Cardiac muscle cell (in vitro differentiated cells and primary cell): ENCODE results near the gene CFAP77. TPM values are rescaled to one million over a fixed set of nuclear protein-coding genes. Genes with fewer than 3 reads are reported as not detected.

Source experiments
- DNase-seq, 2 donors: peaks; one replicate each; pipeline versions ENCODE4 v3.0.0 to v3.0.0-alpha.2; 2010 to 2017; ENCODE audit warnings: low read depth in 1 of 2, low spot score in 1 of 2
- H3K27ac ChIP-seq: fragments of 200-600 bp; sonication (generic); 2 replicates; pipeline ENCODE4 v1.5.1; 2016
- H3K27me3 ChIP-seq: fragments of 200-600 bp; sonication (generic); 2 replicates; pipeline ENCODE4 v1.6.0; 2016; ENCODE audit warnings: control low read depth
- H3K36me3 ChIP-seq: fragments of 200-600 bp; sonication (generic); 2 replicates; pipeline ENCODE4 v1.5.1; 2016; ENCODE audit warnings: control low read depth
- H3K4me1 ChIP-seq: fragments of 200-600 bp; sonication (generic); 2 replicates; pipeline ENCODE4 v1.8.1; 2017; ENCODE audit warnings: low read depth, mild to moderate bottlenecking, mixed run types
- H3K4me3 ChIP-seq: fragments of 200-600 bp; sonication (generic); 2 replicates; pipeline ENCODE4 v1.5.1; 2016; ENCODE audit warnings: mild to moderate bottlenecking
- H3K9me3 ChIP-seq: fragments of 200-600 bp; sonication (generic); 2 replicates; pipeline ENCODE4 v1.5.1; 2017; ENCODE audit warnings: low read depth, mild to moderate bottlenecking, control low read depth
- polyA plus RNA-seq: library from polyadenylated mRNA; unstranded; fragments of >200 nt; fragmentation: Nextera tagmentation; extraction: Ambion mirVana; gene quantifications from 2 replicates; pipeline ENCODE4 v1.2.1, GENCODE V29; 2016
- total RNA-seq: library from RNA; depleted of rRNA; stranded (reverse); fragments of >200 nt; gene quantifications from 2 replicates; pipeline ENCODE4 v1.2.3, GENCODE V29; 2016
- TF ChIP-seq, protein P1 (sequence below): IDR thresholded peaks from 2 replicates; pipeline ENCODE4 v1.5.1; 2012; ENCODE audit warnings: low read depth, mild to moderate bottlenecking, low read length

The CFAP77 gene
- total and polyA plus RNA-seq, 2 experiments from 2014 or later = 0.46 to 1.5 TPM

DNA sequence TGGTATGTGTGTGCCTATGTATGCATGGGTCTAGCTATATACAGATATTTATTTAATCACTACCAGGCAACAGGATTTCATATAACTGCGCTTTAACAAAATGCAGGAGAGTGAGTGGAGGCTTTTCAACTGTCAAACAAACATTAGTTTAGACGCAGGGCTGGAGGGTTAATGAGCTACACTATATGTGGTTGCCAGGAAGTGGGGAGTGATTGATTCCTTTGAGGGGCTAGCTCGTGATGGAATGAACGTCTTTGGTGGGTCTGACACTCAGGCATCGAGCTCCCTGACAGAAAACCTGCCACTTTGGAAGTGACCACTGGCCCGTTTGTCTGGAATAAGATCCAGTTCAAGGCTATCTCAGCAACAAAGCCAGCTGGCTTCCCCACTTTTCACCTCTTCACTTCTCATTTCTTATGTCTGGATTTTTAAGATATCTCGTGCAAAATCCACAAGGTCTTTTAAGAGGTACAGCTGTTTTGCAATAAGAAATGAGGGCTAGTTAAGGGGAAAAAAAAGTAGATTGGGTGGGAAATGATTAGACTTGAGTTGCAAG lies 78.0 kb downstream of the CFAP77 start:
- no peaks in the 10 kb centered on the region for H3K36me3 ChIP-seq
- DNase-seq = no peak
- H3K9me3 ChIP-seq = no peaks in the 10 kb centered on the region
- H3K4me3 ChIP-seq = no peak overlapping the region
- no peaks in the 10 kb centered on the region for H3K4me1 ChIP-seq
- TF ChIP-seq, protein P1, sequence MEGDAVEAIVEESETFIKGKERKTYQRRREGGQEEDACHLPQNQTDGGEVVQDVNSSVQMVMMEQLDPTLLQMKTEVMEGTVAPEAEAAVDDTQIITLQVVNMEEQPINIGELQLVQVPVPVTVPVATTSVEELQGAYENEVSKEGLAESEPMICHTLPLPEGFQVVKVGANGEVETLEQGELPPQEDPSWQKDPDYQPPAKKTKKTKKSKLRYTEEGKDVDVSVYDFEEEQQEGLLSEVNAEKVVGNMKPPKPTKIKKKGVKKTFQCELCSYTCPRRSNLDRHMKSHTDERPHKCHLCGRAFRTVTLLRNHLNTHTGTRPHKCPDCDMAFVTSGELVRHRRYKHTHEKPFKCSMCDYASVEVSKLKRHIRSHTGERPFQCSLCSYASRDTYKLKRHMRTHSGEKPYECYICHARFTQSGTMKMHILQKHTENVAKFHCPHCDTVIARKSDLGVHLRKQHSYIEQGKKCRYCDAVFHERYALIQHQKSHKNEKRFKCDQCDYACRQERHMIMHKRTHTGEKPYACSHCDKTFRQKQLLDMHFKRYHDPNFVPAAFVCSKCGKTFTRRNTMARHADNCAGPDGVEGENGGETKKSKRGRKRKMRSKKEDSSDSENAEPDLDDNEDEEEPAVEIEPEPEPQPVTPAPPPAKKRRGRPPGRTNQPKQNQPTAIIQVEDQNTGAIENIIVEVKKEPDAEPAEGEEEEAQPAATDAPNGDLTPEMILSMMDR = no peak
- no peaks in the 10 kb centered on the region for H3K27me3 ChIP-seq
- no peak overlapping the region for H3K27ac ChIP-seq

DNA sequence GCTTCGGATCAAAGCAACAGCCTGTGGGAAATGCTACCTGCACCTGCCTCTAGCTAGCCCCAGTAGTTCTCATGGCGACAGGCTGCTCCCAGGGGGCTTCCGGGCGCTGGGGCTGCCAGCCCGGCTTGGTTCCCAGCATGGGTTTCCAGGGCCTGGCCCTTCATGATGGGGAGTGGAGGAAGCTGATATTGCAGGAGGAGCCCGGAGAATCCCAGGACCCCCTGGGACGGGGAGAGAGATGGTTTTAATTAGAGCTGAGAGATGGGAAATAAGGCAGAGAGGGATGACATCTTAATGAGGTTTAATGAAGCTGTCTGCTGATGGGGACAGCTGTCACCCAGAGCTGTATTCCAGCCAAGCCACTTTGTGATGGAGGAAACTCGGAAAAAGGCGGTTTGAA lies 78.6 kb downstream of the CFAP77 start:
- no peak for DNase-seq

DNA sequence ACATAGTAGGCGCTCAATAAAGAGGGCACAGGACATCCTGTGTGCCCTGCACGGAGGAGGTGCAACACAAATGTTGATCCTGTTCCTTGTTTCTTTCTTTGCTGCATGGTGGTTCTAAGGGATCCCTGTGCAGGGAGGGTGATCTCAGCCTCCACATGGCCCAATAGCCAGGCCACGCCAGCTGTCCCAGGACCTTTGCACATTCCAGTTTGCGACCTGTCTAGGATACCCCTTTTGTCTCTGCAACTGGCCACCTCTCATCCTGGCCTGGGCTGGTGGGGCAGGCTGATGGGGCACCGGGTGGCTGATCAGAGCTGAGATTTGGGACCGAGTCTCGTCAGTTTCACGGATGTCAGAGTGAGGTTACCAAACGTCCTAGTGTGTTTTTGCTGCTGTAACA lies 79.5 kb downstream of the CFAP77 start:
- Histone ChIP-seq H3K4me3 (no peak overlapping the region), H3K9me3 (no peaks in the 10 kb centered on the region), H3K36me3 (no peaks in the 10 kb centered on the region), H3K27ac (no peak overlapping the region), H3K4me1 (no peaks in the 10 kb centered on the region), H3K27me3 (no peaks in the 10 kb centered on the region)
- DNase-seq = no peak
- TF ChIP-seq, protein P1 = no peak

More for the DNA sequence above, 78.6 kb downstream of the CFAP77 start:
- Histone ChIP-seq H3K9me3 (no peaks in the 10 kb centered on the region), H3K27me3 (no peaks in the 10 kb centered on the region), H3K36me3 (no peaks in the 10 kb centered on the region), H3K4me1 (no peaks in the 10 kb centered on the region), H3K27ac (no peak overlapping the region), H3K4me3 (no peak overlapping the region)
- TF ChIP-seq, protein P1 = no peak

DNA sequence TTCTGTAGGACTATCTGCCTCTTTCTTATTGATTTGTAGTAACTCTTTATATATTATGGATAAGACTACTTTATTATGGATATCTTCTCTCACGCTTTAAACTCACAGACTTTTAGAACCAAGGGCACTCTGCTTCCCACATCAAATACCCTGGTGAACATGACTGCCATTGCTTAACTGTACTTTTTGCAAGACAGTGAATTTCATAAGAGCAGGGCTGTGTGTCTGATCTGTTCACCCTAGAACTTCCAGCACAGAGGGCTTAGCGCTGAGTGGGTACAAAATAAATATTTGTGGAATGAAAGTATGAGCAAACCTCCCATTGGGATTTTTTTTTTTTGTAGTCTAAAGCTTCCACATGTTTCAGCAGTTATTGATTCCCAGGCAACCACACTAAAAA lies 84.8 kb downstream of the CFAP77 start:
- Histone ChIP-seq H3K9me3 (no peaks in the 10 kb centered on the region), H3K27me3 (no peaks in the 10 kb centered on the region), H3K4me3 (no peak overlapping the region), H3K36me3 (no peaks in the 10 kb centered on the region), H3K27ac (no peak overlapping the region), H3K4me1 (no peaks in the 10 kb centered on the region)
- TF ChIP-seq, protein P1 = no peak
- no peak for DNase-seq

DNA sequence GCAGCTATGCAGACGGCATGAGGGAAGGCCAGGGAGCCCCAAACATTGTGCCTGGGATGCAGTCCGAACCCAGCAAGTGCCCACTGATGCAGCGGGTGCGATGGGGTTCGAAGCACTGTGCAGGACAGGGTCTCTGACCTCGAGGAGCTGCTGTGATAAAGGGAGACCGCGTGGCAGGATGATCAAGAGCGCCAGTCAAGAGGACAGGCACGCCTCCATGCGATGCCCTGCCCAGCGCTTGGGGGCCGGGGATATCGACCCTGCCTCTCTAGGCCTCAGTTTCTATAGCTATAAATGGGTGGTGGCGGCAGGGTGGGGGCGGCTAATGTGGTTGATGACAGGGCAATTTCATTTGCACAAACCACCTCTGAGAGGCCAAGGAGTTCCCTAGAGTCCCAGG lies 87.7 kb downstream of the CFAP77 start:
- H3K36me3 ChIP-seq = no peaks in the 10 kb centered on the region
- no peak overlapping the region for H3K27ac ChIP-seq
- H3K4me1 ChIP-seq = no peaks in the 10 kb centered on the region
- no peaks in the 10 kb centered on the region for H3K9me3 ChIP-seq
- no peaks in the 10 kb centered on the region for H3K27me3 ChIP-seq
- DNase-seq = no peak
- TF ChIP-seq, protein P1 = no peak
- H3K4me3 ChIP-seq = no peak overlapping the region
